SK-N-SH treated with all-trans-retinoic acid at 6 μM for 48 hours (cell line): ENCODE data around the gene IL16.

Experiments used
- ATAC-seq: fragments of 200-7000 bp; cut with Tn5 transposase; 3 replicates; pipeline ENCODE4 v1.9.1; 2020; ENCODE audit warnings: mild to moderate bottlenecking, moderate library complexity
- ARNTL ChIP-seq: fragments of 450-650 bp; formaldehyde crosslinking; IDR thresholded peaks from 2 replicates; pipeline ENCODE4 v1.5.0; 2020; ENCODE audit warnings: low read depth, mild to moderate bottlenecking, moderate library complexity, borderline replicate concordance
- BACH2 ChIP-seq: fragments of 250-450 bp; sonication (Bioruptor Pico); IDR thresholded peaks from 2 replicates; pipeline ENCODE4 v1.9.0; 2021; ENCODE audit warnings: mild to moderate bottlenecking, borderline replicate concordance
- CSDC2 ChIP-seq: fragments of 250-450 bp; sonication (Bioruptor Pico); IDR thresholded peaks from 2 replicates; pipeline ENCODE4 v1.5.0; 2020; ENCODE audit warnings: mild to moderate bottlenecking, moderate library complexity
- ESRRG ChIP-seq: fragments of 250-450 bp; sonication (Bioruptor Pico); IDR thresholded peaks from 2 replicates; pipeline ENCODE4 v1.6.1; 2021; ENCODE audit warnings: mild to moderate bottlenecking
- GLIS3 ChIP-seq: fragments of 250-450 bp; sonication (Bioruptor Pico); IDR thresholded peaks from 2 replicates; pipeline ENCODE4 v1.5.0; 2020; ENCODE audit warnings: mild to moderate bottlenecking, moderate library complexity
- OSR1 ChIP-seq: fragments of 250-450 bp; sonication (Bioruptor Pico); IDR thresholded peaks from 2 replicates; pipeline ENCODE4 v1.8.0; 2022; ENCODE audit warnings: moderate library complexity, mild to moderate bottlenecking, inconsistent platforms
- PPARA ChIP-seq: fragments of 250-450 bp; sonication (Bioruptor Pico); IDR thresholded peaks from 2 replicates; pipeline ENCODE4 v1.5.0; 2020; ENCODE audit warnings: mild to moderate bottlenecking, borderline replicate concordance
- RARB ChIP-seq: fragments of 250-450 bp; sonication (Bioruptor Pico); IDR thresholded peaks from 2 replicates; pipeline ENCODE4 v1.8.0; 2021; ENCODE audit warnings: mild to moderate bottlenecking, moderate library complexity
- SNAI2 ChIP-seq: fragments of 250-450 bp; sonication (Bioruptor Pico); IDR thresholded peaks from 2 replicates; pipeline ENCODE4 v1.5.0; 2020; ENCODE audit warnings: mild to moderate bottlenecking, moderate library complexity
- TCF4 ChIP-seq: fragments of 250-450 bp; sonication (Bioruptor Pico); IDR thresholded peaks from 2 replicates; pipeline ENCODE4 v1.8.0; 2021; ENCODE audit warnings: mild to moderate bottlenecking, moderate library complexity, borderline replicate concordance
- TOX ChIP-seq: fragments of 250-450 bp; sonication (Bioruptor Pico); IDR thresholded peaks from 2 replicates; pipeline ENCODE4 v1.8.0; 2021; ENCODE audit warnings: mild to moderate bottlenecking, moderate library complexity, borderline replicate concordance
- ZC3H10 ChIP-seq: fragments of 250-450 bp; sonication (Bioruptor Pico); IDR thresholded peaks from 2 replicates; pipeline ENCODE4 v1.5.1; 2021; ENCODE audit warnings: mild to moderate bottlenecking, moderate library complexity
- ZFP3 ChIP-seq: fragments of 250-450 bp; sonication (Bioruptor Pico); IDR thresholded peaks from 2 replicates; pipeline ENCODE4 v1.5.0; 2020; ENCODE audit warnings: mild to moderate bottlenecking, moderate library complexity
- ZFP30 ChIP-seq: fragments of 450-650 bp; formaldehyde crosslinking; IDR thresholded peaks from 2 replicates; pipeline ENCODE4 v1.5.0; 2022; ENCODE audit warnings: mild to moderate bottlenecking, moderate library complexity
- ZNF565 ChIP-seq: fragments of 450-650 bp; formaldehyde crosslinking; conservative IDR thresholded peaks from 2 replicates; pipeline ENCODE4 v1.5.0; 2020; ENCODE audit warnings: low read depth, mild to moderate bottlenecking, moderate library complexity
- ZNF70 ChIP-seq: fragments of 450-650 bp; formaldehyde crosslinking; IDR thresholded peaks from 2 replicates; pipeline ENCODE4 v1.5.0; 2020; ENCODE audit warnings: mild to moderate bottlenecking, moderate library complexity
- TF ChIP-seq, protein P1 (sequence below): fragments of 250-450 bp; sonication (Bioruptor Pico); IDR thresholded peaks from 2 replicates; pipeline ENCODE4 v1.5.0; 2020; ENCODE audit warnings: mild to moderate bottlenecking, moderate library complexity
- TF ChIP-seq, protein P2 (sequence below): fragments of 250-450 bp; sonication (Bioruptor Pico); IDR thresholded peaks from 2 replicates; pipeline ENCODE4 v1.8.0; 2020; ENCODE audit warnings: mild to moderate bottlenecking, moderate library complexity, borderline replicate concordance
- TF ChIP-seq, protein P3 (sequence below): fragments of 250-450 bp; sonication (Bioruptor Pico); IDR thresholded peaks from 2 replicates; pipeline ENCODE4 v1.8.0; 2021; ENCODE audit warnings: low read depth, mild to moderate bottlenecking, moderate library complexity, borderline replicate concordance
- TF ChIP-seq, protein P4 (sequence below): fragments of 250-450 bp; sonication (Bioruptor Pico); IDR thresholded peaks from 2 replicates; pipeline ENCODE4 v1.5.1; 2020; ENCODE audit warnings: low read depth, mild to moderate bottlenecking, moderate library complexity

IL16 gene

DNA sequence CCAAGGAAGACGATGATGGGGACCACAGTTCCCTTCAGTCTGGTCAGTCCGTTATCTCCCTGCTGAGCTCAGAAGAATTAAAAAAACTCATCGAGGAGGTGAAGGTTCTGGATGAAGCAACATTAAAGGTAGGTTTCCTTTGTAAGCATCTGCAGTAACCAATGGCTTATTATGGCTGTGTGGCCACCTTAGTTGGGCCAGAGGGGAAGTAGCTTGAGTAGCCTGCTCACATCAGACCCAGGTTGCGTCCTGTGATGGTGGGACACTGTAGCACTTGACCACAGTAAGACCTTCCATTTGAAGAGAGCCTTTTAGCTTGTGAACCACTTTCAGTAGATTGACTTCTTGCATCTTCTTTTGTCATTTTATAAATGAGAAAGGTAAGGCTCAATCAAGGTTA, 104.7 kb downstream of the IL16 start (continued):
- TF ChIP-seq ZNF70 (CRISPR knock-in tag): no peak
- TF ChIP-seq, protein P1, sequence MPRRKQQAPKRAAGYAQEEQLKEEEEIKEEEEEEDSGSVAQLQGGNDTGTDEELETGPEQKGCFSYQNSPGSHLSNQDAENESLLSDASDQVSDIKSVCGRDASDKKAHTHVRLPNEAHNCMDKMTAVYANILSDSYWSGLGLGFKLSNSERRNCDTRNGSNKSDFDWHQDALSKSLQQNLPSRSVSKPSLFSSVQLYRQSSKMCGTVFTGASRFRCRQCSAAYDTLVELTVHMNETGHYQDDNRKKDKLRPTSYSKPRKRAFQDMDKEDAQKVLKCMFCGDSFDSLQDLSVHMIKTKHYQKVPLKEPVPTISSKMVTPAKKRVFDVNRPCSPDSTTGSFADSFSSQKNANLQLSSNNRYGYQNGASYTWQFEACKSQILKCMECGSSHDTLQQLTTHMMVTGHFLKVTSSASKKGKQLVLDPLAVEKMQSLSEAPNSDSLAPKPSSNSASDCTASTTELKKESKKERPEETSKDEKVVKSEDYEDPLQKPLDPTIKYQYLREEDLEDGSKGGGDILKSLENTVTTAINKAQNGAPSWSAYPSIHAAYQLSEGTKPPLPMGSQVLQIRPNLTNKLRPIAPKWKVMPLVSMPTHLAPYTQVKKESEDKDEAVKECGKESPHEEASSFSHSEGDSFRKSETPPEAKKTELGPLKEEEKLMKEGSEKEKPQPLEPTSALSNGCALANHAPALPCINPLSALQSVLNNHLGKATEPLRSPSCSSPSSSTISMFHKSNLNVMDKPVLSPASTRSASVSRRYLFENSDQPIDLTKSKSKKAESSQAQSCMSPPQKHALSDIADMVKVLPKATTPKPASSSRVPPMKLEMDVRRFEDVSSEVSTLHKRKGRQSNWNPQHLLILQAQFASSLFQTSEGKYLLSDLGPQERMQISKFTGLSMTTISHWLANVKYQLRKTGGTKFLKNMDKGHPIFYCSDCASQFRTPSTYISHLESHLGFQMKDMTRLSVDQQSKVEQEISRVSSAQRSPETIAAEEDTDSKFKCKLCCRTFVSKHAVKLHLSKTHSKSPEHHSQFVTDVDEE (CRISPR knock-in tag): no peak

DNA sequence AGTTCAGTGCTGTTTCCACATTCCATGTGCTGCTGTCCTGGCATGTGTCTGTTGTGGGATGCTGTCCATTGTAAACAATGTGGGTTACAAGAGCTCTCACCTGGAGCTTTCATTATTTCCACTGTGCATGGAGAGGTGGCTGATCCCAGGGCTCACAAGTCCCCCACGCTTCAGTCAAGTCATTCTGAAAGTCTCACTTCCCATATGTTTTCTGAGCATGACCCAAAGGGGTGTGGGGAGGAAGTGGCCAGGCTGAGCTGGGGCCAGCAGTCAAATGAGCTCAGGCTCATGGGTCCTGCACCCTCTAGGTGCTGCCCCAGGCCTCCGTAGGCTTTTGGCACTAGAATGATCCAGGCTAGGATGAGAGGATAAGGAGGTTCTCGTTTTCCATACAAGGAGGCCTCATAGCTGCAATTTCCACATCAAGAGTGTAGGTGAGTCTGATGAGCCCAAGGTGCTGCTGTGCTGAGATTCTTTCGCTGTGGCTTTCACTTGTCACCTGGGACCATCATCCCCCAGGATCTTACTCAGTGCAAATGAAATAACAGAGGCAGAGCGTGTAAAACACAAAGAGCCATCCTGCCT, 105.2 kb downstream of the IL16 start:
- ATAC-seq: no peak
- no peak for TF ChIP-seq BACH2 (CRISPR knock-in tag)
- TF ChIP-seq ESRRG: no peak
- no peak for TF ChIP-seq SNAI2
- no peak for TF ChIP-seq OSR1 (CRISPR knock-in tag)
- no peak for TF ChIP-seq ZNF70 (CRISPR knock-in tag)
- no peak for TF ChIP-seq ARNTL (CRISPR knock-in tag)
- no peak for TF ChIP-seq ZC3H10 (CRISPR knock-in tag)
- TF ChIP-seq ZFP3: no peak
- TF ChIP-seq ZFP30 (CRISPR knock-in tag): no peak
- TF ChIP-seq, protein P2, sequence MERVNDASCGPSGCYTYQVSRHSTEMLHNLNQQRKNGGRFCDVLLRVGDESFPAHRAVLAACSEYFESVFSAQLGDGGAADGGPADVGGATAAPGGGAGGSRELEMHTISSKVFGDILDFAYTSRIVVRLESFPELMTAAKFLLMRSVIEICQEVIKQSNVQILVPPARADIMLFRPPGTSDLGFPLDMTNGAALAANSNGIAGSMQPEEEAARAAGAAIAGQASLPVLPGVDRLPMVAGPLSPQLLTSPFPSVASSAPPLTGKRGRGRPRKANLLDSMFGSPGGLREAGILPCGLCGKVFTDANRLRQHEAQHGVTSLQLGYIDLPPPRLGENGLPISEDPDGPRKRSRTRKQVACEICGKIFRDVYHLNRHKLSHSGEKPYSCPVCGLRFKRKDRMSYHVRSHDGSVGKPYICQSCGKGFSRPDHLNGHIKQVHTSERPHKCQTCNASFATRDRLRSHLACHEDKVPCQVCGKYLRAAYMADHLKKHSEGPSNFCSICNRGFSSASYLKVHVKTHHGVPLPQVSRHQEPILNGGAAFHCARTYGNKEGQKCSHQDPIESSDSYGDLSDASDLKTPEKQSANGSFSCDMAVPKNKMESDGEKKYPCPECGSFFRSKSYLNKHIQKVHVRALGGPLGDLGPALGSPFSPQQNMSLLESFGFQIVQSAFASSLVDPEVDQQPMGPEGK (CRISPR knock-in tag): no peak
- TF ChIP-seq, protein P1 (CRISPR knock-in tag): no peak
- TF ChIP-seq GLIS3: no peak
- TF ChIP-seq CSDC2 (CRISPR knock-in tag): no peak
- TF ChIP-seq, protein P3, sequence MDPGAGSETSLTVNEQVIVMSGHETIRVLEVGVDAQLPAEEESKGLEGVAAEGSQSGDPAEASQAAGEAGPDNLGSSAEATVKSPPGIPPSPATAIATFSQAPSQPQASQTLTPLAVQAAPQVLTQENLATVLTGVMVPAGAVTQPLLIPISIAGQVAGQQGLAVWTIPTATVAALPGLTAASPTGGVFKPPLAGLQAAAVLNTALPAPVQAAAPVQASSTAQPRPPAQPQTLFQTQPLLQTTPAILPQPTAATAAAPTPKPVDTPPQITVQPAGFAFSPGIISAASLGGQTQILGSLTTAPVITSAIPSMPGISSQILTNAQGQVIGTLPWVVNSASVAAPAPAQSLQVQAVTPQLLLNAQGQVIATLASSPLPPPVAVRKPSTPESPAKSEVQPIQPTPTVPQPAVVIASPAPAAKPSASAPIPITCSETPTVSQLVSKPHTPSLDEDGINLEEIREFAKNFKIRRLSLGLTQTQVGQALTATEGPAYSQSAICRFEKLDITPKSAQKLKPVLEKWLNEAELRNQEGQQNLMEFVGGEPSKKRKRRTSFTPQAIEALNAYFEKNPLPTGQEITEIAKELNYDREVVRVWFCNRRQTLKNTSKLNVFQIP (CRISPR knock-in tag): no peak
- no peak for TF ChIP-seq PPARA (CRISPR knock-in tag)
- TF ChIP-seq RARB (CRISPR knock-in tag): no peak
- TF ChIP-seq TCF4 (CRISPR knock-in tag): no peak

DNA sequence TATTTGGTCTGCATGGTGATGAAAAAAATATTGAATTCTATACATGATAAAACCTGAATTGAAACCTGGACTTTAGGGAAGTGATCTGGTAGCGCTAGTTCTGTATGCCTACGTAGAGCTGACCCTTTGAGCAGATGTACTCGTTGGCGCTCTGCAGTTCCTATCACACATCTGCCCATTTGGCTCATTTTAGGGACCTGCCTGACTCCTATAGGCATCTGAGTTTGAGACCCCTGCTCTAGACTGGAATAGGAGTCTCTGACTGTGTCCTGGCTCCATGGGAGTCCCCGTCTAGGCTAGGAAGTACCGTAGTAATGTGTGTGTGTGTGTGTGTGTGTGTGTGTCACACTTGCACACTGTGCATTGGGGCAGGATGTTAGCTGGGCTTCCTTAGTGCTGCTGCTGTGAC, 106.0 kb downstream of the IL16 start:
- ATAC-seq: no peak
- TF ChIP-seq CSDC2 (CRISPR knock-in tag): no peak
- TF ChIP-seq ZFP3: no peak
- TF ChIP-seq BACH2 (CRISPR knock-in tag): no peak
- no peak for TF ChIP-seq OSR1 (CRISPR knock-in tag)
- TF ChIP-seq PPARA (CRISPR knock-in tag): no peak
- TF ChIP-seq ZFP30 (CRISPR knock-in tag): no peak
- TF ChIP-seq, protein P2 (CRISPR knock-in tag): no peak
- TF ChIP-seq RARB (CRISPR knock-in tag): no peak
- no peak for TF ChIP-seq GLIS3
- TF ChIP-seq ZNF565: no peak
- TF ChIP-seq TCF4 (CRISPR knock-in tag): no peak
- no peak for TF ChIP-seq TOX (CRISPR knock-in tag)
- TF ChIP-seq ARNTL (CRISPR knock-in tag): no peak
- TF ChIP-seq, protein P4, sequence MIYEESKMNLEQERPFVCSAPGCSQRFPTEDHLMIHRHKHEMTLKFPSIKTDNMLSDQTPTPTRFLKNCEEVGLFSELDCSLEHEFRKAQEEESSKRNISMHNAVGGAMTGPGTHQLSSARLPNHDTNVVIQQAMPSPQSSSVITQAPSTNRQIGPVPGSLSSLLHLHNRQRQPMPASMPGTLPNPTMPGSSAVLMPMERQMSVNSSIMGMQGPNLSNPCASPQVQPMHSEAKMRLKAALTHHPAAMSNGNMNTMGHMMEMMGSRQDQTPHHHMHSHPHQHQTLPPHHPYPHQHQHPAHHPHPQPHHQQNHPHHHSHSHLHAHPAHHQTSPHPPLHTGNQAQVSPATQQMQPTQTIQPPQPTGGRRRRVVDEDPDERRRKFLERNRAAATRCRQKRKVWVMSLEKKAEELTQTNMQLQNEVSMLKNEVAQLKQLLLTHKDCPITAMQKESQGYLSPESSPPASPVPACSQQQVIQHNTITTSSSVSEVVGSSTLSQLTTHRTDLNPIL (CRISPR knock-in tag): no peak
- TF ChIP-seq ZC3H10 (CRISPR knock-in tag): no peak
- TF ChIP-seq, protein P3 (CRISPR knock-in tag): no peak
- TF ChIP-seq ESRRG: no peak
- TF ChIP-seq ZNF70 (CRISPR knock-in tag): no peak
